Skeletal muscle tissue (tissue), 4 donors: ENCODE data around the gene MRM3. TPM values are rescaled to one million over a fixed set of nuclear protein-coding genes. Genes with fewer than 3 reads are reported as not detected.
"Not testable (repeated sequence)": the region's sequence is repeated elsewhere in the genome, so short reads cannot be mapped to it uniquely, and the experiment has no call there.

Experiments used
- H3K27ac ChIP-seq: one replicate; pipeline ENCODE4 v1.7.0; 2013; ENCODE audit warnings: mild to moderate bottlenecking, low read depth, low read length, inconsistent platforms
- H3K27me3 ChIP-seq, 3 donors: one replicate each; pipeline ENCODE4 v1.7.0; 2013; ENCODE audit warnings: low read length in 3 of 3; ENCODE audit not compliant: control insufficient read depth in 3 of 3, insufficient read depth in 3 of 3
- H3K36me3 ChIP-seq, 3 donors: one replicate each; pipeline ENCODE4 v1.7.0; 2013; ENCODE audit warnings: low read length in 3 of 3; ENCODE audit not compliant: control insufficient read depth in 3 of 3, insufficient read depth in 3 of 3
- H3K4me1 ChIP-seq, 3 donors: one replicate each; pipeline ENCODE4 v1.7.0; 2013; ENCODE audit warnings: low read length in 3 of 3, mild to moderate bottlenecking in 3 of 3; ENCODE audit not compliant: control insufficient read depth in 3 of 3, insufficient read depth in 3 of 3
- H3K4me3 ChIP-seq, 3 donors: one replicate each; pipeline ENCODE4 v1.7.0; 2013; ENCODE audit warnings: low read length in 3 of 3
- H3K9ac ChIP-seq, 3 donors: one replicate each; pipeline ENCODE4 v1.7.0; 2013; ENCODE audit warnings: low read length in 3 of 3, mild to moderate bottlenecking in 3 of 3, moderate library complexity in 2 of 3, low read depth in 1 of 3
- H3K9me3 ChIP-seq, 3 donors: one replicate each; pipeline ENCODE4 v1.7.0; 2013; ENCODE audit warnings: low read length in 3 of 3; ENCODE audit not compliant: control insufficient read depth in 3 of 3
- total RNA-seq: library from RNA; depleted of rRNA; stranded (reverse); fragments of >200 nt; gene quantifications from one replicate; pipeline ENCODE4 v1.2.3, GENCODE V29; 2014
- donor health status: Osteomylitis.

Gene MRM3
- total RNA-seq, 1 donor from 2014 or later: 18.8 TPM

DNA sequence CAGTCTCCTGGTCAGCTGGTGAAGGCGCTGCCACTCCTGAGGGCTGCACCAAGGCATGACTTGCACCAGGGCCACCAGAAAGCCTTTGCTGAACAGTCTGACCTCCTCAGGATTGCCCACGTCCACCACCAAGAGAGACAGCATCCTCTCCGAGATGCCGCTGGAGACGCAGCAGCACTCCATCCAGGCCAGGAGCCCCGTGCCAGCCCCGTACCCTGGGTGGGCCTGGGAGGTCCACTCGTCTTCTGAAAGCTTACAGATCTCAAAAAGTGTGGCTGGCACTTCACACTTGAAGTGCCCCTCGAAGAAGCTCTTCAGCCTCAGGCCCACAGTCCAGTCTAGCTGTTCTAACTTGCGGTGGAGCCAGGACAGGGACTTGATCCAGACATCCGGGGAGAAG, 36.7 kb upstream of the MRM3 start:
- no peaks in the 10 kb centered on the region for H3K9me3 ChIP-seq
- H3K36me3 ChIP-seq: peaks cover 54 to 68% (median 67%) of the 10 kb centered on the region in 3 donors
- H3K27me3 ChIP-seq: no peaks in the 10 kb centered on the region
- H3K4me3 ChIP-seq: no peak overlapping the region
- H3K9ac ChIP-seq: no peak overlapping the region
- no peak overlapping the region for H3K27ac ChIP-seq
- peaks cover 2 to 11% (median 7%) of the 10 kb centered on the region in 3 donors for H3K4me1 ChIP-seq

DNA sequence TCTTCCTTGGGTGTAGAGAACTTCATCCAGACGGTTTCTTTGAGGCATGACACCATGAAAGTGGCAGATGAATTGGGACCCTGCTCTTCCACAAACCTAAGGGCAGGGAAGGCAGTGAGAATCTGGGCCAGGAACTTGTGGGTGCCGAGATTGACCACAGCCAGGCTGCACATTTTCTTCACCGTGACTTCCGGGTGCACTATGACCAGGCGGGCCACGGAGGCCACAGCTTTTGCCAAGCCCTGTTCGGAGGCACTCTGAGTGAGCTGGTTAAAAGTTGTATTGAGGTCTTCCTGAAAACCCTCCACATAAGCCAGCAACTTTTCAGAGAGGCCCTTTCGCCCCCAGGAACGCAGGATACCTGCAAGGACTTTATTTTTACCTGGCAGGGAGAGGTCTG, 36.0 kb upstream of the MRM3 start:
- Histone ChIP-seq H3K9ac (no peak overlapping the region), H3K4me3 (no peak overlapping the region), H3K4me1 (peaks cover 10 to 18% (median 14%) of the 10 kb centered on the region in 3 donors), H3K9me3 (no peaks in the 10 kb centered on the region), H3K36me3 (peaks cover 48 to 61% (median 59%) of the 10 kb centered on the region in 3 donors), H3K27me3 (no peaks in the 10 kb centered on the region), H3K27ac (no peak overlapping the region)

DNA sequence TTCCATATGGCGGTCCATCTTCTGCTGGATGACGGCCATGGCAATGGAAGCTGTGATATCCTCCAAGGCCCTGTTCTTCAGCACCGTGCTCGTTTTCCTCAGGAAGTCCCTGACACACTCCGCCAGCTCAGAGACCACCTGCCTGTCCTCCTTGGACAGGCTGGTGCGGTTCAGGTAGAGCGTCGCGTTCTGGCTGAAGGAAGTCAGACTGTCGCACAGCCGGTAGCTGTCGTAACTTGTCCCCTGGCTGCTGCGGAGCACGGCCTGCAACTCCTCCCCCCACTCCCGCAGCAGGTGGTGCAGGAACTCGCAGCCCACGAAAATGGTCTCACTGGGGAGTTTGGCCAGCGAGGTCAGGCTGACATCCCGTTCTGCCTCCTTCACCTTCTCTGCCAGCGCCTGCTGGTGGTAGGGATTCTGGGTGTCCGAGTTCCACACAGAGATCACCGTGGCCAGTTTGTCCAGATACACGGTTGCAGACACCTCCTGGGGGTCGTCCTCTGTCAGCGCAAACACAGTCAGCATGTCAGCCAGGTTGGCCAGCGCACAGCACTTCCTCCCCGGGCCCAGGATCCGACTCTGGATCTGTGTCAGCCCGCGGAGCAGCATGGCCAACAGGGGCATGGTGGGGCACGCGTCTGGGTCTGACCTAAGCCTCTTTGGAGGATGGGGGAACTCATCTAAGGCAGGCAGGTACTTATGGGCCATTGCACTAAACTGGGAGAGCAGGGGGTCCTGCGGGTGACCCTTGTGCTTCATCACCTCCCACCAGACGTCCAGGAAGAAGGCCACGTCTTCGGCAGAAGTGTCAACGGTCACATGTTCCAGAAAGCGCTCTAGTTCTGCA, 35.1 kb upstream of the MRM3 start:
- Histone ChIP-seq H3K4me3 (no peak overlapping the region), H3K9ac (no peak overlapping the region), H3K4me1 (peaks cover 16 to 23% (median 18%) of the 10 kb centered on the region in 3 donors), H3K27ac (no peak overlapping the region), H3K9me3 (no peaks in the 10 kb centered on the region), H3K36me3 (peaks cover 46 to 55% (median 54%) of the 10 kb centered on the region in 3 donors), H3K27me3 (no peaks in the 10 kb centered on the region)

DNA sequence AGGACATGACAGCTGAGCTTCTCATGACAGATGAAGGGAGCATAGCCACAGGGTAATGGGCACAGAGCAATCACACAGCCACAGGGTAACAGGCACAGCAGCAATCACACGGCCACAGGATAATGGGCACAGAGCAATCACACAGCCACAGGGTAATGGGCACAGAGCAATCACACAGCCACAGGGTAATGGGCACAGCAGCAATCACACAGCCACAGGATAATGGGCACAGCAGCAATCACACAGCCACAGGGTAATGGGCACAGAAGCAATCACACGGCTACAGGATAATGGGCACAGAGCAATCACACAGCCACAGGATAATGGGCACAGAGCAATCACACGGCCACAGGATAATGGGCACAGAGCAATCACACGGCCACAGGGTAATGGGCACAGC, 33.5 kb upstream of the MRM3 start:
- peaks cover 20 to 30% (median 23%) of the 10 kb centered on the region in 3 donors for H3K4me1 ChIP-seq
- not testable (repeated sequence) for H3K9ac ChIP-seq, H3K27me3 ChIP-seq, H3K4me3 ChIP-seq, H3K9me3 ChIP-seq, H3K27ac ChIP-seq
- peaks cover 42 to 44% (median 42%) of the 10 kb centered on the region in 3 donors for H3K36me3 ChIP-seq

DNA sequence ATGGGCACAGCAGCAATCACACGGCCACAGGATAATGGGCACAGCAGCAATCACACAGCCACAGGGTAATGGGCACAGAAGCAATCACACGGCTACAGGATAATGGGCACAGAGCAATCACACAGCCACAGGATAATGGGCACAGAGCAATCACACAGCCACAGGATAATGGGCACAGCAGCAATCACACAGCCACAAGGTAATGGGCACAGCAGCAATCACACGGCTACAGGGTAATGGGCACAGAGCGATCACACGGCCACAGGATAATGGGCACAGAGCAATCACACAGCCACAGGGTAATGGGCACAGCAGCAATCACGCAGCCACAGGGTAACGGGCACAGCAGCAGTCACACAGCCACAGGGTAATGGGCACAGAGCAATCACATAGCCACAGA, 32.8 kb upstream of the MRM3 start:
- peak overlapping the region in 1 of 3 donors; percentile 16 for H3K9ac ChIP-seq
- H3K4me1 ChIP-seq: peaks cover 20 to 30% (median 23%) of the 10 kb centered on the region in 3 donors
- not testable (repeated sequence) for H3K9me3 ChIP-seq, H3K27me3 ChIP-seq, H3K4me3 ChIP-seq, H3K27ac ChIP-seq
- peaks cover 37 to 38% (median 37%) of the 10 kb centered on the region in 3 donors for H3K36me3 ChIP-seq

DNA sequence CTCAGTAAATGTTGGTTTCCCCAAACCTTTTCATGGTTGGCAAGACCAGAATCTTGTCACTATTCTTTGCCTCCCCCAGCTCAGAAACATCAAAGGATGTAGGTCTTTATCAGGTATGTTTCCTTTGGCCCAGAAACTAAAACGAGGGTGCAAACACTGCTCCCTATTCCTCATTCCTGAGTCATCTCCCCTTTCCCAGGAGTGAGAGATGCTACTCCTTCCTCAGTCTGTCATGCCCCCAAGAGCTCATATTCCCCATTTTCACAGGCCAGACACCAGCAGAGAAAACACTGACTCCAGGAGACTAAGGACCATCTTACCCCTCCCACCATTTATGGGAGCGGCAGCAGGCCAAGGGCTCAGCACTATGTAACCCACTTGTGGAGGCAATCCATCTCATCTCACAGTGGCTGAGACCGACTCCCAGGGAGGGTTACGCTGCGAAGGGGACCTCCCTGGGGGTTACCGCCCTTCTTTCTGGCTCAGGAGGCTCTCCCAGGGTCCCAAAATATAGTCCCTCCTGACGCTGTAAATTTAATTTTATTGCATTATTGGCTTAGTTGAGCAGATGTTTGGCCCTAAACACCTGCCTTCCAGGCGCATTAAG, 31.6 kb upstream of the MRM3 start:
- Histone ChIP-seq H3K9ac (peak overlapping the region; percentile 65 to 88 (median 83)), H3K36me3 (peaks cover 26 to 27% (median 27%) of the 10 kb centered on the region in 3 donors), H3K9me3 (no peaks in the 10 kb centered on the region), H3K4me1 (peaks cover 20 to 30% (median 23%) of the 10 kb centered on the region in 3 donors), H3K27ac (no peak overlapping the region), H3K27me3 (no peaks in the 10 kb centered on the region), H3K4me3 (peak overlapping the region; percentile 73 to 86 (median 86))

DNA sequence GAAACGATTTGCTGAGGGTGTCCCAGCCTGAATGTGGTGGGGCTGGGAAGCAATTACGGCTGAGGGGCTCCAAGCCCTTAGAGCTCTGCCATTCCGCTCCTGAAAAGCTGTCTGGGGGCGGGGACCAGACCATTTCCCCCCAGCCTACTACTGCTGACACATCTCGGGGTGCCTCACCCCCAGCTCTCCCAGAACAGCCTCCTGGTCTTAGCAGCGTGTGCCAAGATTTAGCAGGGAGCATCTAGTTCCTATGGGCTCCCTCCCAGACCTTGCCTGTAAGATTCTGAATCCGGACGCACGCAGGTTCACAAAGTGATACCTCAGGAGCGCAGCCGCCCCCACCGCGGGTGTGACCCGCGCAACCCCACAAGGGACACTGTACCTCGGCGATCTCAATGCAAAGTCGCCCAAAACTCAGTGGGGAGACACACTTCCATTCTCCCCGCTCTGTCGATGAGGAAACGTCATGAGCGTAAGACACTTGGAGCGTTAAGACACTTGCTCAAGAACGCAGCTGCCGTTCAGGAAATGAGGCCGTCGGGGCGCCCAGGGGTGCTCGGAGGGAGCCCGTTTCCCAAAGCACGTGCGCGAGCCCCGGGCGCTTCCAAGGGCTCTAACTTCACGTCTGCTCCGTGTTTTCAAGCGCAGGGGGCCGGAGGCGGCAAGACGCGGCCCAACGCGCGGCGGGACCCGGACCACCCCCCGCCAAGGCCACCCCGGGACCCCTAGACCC, 30.7 kb upstream of the MRM3 start:
- peak overlapping the region; percentile 75 to 88 (median 83) for H3K9ac ChIP-seq
- H3K27me3 ChIP-seq: no peaks in the 10 kb centered on the region
- no peaks in the 10 kb centered on the region for H3K9me3 ChIP-seq
- peaks cover 17 to 19% (median 18%) of the 10 kb centered on the region in 3 donors for H3K36me3 ChIP-seq
- H3K4me1 ChIP-seq: peaks cover 20 to 30% (median 23%) of the 10 kb centered on the region in 3 donors
- peak overlapping the region; percentile 64 for H3K27ac ChIP-seq
- peak overlapping the region; percentile 73 to 86 (median 86) for H3K4me3 ChIP-seq

DNA sequence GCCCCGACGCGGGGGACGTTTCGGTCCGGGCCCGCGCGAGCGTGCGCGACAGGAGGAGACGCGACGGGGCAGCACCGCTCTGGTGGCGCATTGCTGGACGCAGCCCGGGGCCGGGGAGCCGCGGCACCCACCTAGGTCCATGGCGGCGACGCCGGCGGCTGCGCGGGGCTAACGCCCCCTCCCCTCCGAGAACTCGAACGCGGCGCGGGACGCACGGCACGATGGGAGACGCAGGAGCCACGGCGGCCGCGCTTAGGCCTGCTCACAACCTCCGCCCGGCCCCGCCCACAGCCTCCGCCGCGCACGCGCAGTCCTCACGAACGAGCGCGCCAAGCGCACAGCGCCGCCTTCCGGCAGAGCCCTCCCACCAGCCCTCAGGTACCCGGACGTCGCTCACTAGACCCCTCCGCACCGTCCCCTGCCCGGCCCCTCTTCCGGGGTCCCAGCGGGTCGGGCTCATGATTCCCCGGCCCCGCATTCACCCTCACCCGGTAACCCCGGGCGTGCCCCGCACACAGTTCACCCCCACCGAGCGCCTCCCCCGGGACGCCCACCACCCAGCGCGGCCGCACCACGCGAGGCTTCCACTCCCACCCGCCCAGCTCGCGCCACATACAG, 30.0 kb upstream of the MRM3 start, which contains the start of gene GEMIN4:
Gene GEMIN4, minus strand, starts transcription at position 263 of the 618 bp plus-strand sequence. Its CDS starts 122 bp downstream, at position 141.
- Histone ChIP-seq H3K27ac (peak within 1 kb of the TSS; percentile 64), H3K36me3 (peaks cover 15 to 17% (median 16%) of the 10 kb centered on the region in 3 donors), H3K4me3 (peak within 1 kb of the TSS; percentile 73 to 86 (median 86)), H3K9ac (peak within 1 kb of the TSS; percentile 81 to 88 (median 83)), H3K9me3 (no peaks in the 10 kb centered on the region), H3K4me1 (peaks cover 20 to 30% (median 23%) of the 10 kb centered on the region in 3 donors), H3K27me3 (no peaks in the 10 kb centered on the region)

DNA sequence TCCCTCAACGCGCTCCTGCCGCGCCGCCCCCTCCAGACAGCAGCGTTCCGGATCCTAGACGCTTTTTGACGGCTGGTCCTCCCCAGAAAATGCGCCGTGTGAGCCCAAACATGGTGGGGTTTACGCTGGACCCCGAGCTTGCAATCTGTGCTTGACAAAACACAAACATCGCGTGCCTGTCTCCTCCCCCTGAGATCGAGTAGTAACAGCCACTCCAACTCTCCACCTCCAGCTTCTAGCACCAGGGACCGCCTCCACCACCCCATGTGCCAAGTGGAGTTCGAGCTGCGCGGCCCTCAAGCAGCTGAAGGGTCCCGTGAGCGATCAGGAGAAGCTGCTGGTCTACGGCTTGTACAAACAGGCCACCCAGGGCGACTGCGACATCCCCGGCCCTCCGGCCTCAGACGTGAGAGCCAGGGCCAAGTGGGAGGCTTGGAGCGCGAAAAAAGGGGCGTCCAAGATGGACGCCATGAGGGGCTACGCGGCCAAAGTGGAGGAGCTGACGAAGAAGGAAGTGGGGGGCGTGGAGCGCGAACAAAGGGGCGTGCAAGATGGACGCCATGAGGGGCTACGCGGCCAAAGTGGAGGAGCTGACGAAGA, 29.4 kb upstream of the MRM3 start:
- Histone ChIP-seq H3K4me1 (peaks cover 20 to 30% (median 23%) of the 10 kb centered on the region in 3 donors), H3K9ac (peak overlapping the region; percentile 81 to 88 (median 83)), H3K36me3 (peaks cover 11 to 12% (median 11%) of the 10 kb centered on the region in 3 donors), H3K9me3 (no peaks in the 10 kb centered on the region), H3K27me3 (no peaks in the 10 kb centered on the region), H3K4me3 (peak overlapping the region; percentile 73 to 86 (median 86)), H3K27ac (peak overlapping the region; percentile 64)
